Natural killer cell (primary cell): ENCODE results near the gene SEPTIN12. TPM values are rescaled to one million over a fixed set of nuclear protein-coding genes. Genes with fewer than 3 reads are reported as not detected.
A peak's percentile ranks its signal among the peaks of the same experiment; 100 is the strongest.

Experiments
- ATAC-seq, 3 donors: fragments of 150-1000 bp in 2 of 3; fragments of 200-7000 bp in 1 of 3; cut with Tn5 transposase; 1 replicate in 1 of 3; 2 replicates in 2 of 3; pipeline ENCODE4 v1.10.0; 2021; ENCODE audit warnings: mild to moderate bottlenecking in 2 of 3, moderate library complexity in 2 of 3
- DNase-seq, 2 donors: peaks; one replicate each; pipeline versions ENCODE4 v3.0.0 to v3.0.0-alpha.2; 2013 to 2021; ENCODE audit warnings: mixed read lengths in 1 of 2
- H3K27ac ChIP-seq: one replicate; pipeline ENCODE4 v1.5.1; 2013; ENCODE audit warnings: mild to moderate bottlenecking, low read length
- H3K27me3 ChIP-seq: one replicate; pipeline ENCODE4 v1.6.1; 2013; ENCODE audit warnings: low read length; ENCODE audit not compliant: control insufficient read depth, insufficient read depth
- H3K36me3 ChIP-seq: one replicate; pipeline ENCODE4 v1.6.1; 2013; ENCODE audit warnings: low read length; ENCODE audit not compliant: control insufficient read depth, insufficient read depth
- H3K4me1 ChIP-seq: one replicate; pipeline ENCODE4 v1.6.1; 2013; ENCODE audit warnings: low read length; ENCODE audit not compliant: control insufficient read depth, insufficient read depth
- H3K4me3 ChIP-seq: one replicate; pipeline ENCODE4 v1.5.1; 2013; ENCODE audit warnings: low read length
- H3K9me3 ChIP-seq: one replicate; pipeline ENCODE4 v1.6.1; 2013; ENCODE audit warnings: low read length; ENCODE audit not compliant: control insufficient read depth, insufficient read depth
- H3K27ac Mint-ChIP-seq, 2 donors: one replicate each; pipeline ENCODE4 v1.8.0; 2022; ENCODE audit warnings: mild to moderate bottlenecking in 2 of 2, mixed read lengths in 2 of 2, moderate library complexity in 1 of 2
- H3K27me3 Mint-ChIP-seq, 2 donors: one replicate each; pipeline ENCODE4 v1.8.0; 2022; ENCODE audit warnings: low read depth in 2 of 2, mixed read lengths in 2 of 2
- H3K36me3 Mint-ChIP-seq: one replicate; pipeline ENCODE4 v1.8.0; 2022; ENCODE audit warnings: mixed read lengths
- H3K4me1 Mint-ChIP-seq, 2 donors: one replicate each; pipeline ENCODE4 v1.8.0; 2022; ENCODE audit warnings: mixed read lengths in 2 of 2
- H3K4me3 Mint-ChIP-seq: one replicate; pipeline ENCODE4 v1.8.0; 2022; ENCODE audit warnings: mild to moderate bottlenecking, moderate library complexity, mixed read lengths
- H3K9me3 Mint-ChIP-seq, 2 donors: one replicate each; pipeline ENCODE4 v1.8.0; 2022; ENCODE audit warnings: mixed read lengths in 2 of 2
- CTCF ChIP-seq: fragments of 200-600 bp; IDR thresholded peaks from one replicate; pipeline ENCODE4 v1.8.0; 2022; ENCODE audit warnings: antibody characterized with exemption
- WGBS: methylation state at CpG from one replicate; pipeline ENCODE4 v1.1.7; 2013; ENCODE audit warnings: missing lambda C conversion rate; ENCODE audit not compliant: insufficient coverage; 5-methylcytosine and 5-hydroxymethylcytosine counted together
- intact Hi-C: fragments of 100-400 bp; cut with micrococcal nuclease; formaldehyde crosslinking; loops from one replicate; pipeline ENCODE4 v1.14.2; 2022
- total RNA-seq, 4 donors: library from RNA; stranded (reverse); fragments of 120-200 nt in 1 of 4; gene quantifications; one replicate each; pipeline versions ENCODE4 v1.2.3 to v1.2.4, GENCODE V29; 2013 to 2022

SEPTIN12 gene
- total RNA-seq, 3 donors from 2014 or later (not counting 1 experiment from before 2014, with no cell fraction given), result 0.59 TPM; not detected in 2

- H3K27ac Mint-ChIP-seq, result peak overlapping the region; percentile 86 to 88
- Histone ChIP-seq H3K4me3 (peak overlapping the region; percentile 69), H3K4me1 (peaks cover 38% of the 10 kb centered on the region), H3K27ac (peak overlapping the region; percentile 73), H3K36me3 (peaks cover 3% of the 10 kb centered on the region), H3K27me3 (no peaks in the 10 kb centered on the region), H3K9me3 (no peaks in the 10 kb centered on the region)
- peak overlapping the region; percentile 92 for H3K4me3 Mint-ChIP-seq
- no peaks in the 10 kb centered on the region for H3K27me3 Mint-ChIP-seq
- 6% methylated on average over 48 of the region's 48 CpGs for WGBS
- no peaks in the 10 kb centered on the region for H3K9me3 Mint-ChIP-seq
- intact Hi-C loops, result loop anchor here (1.0 to 5.0 kb wide), 4 partner anchors 34 to 516 kb away; partner anchors contain the start of genes ANKS3, DNAAF8, GLYR1 and UBN1
- H3K4me1 Mint-ChIP-seq, result peaks cover 30 to 34% of the 10 kb centered on the region in 2 donors
- TF ChIP-seq CTCF, result no peak
- ATAC-seq (peak; percentile 59 to 68 (median 65)), DNase-seq (peak; percentile 68 to 91)
- no peaks in the 10 kb centered on the region for H3K36me3 Mint-ChIP-seq
Observed at GRCh38 chr16:4768549-4769305, 19.4 kb downstream of the SEPTIN12 start.

GRCh38 chr16:4767872-4768548, 20.1 kb downstream of the SEPTIN12 start:
- 34% methylated on average over 14 of the region's 17 CpGs for WGBS
- no peaks in the 10 kb centered on the region for H3K27me3 Mint-ChIP-seq
- H3K36me3 ChIP-seq, result peaks cover 8% of the 10 kb centered on the region
- DNase-seq, result peak in 1 of 2 donors; percentile 48
- peak overlapping the region; percentile 92 for H3K4me3 Mint-ChIP-seq
- peak overlapping the region; percentile 69 for H3K4me3 ChIP-seq
- no peaks in the 10 kb centered on the region for H3K27me3 ChIP-seq
- H3K4me1 ChIP-seq, result peaks cover 38% of the 10 kb centered on the region
- intact Hi-C loops, result loop anchor here (1.0 to 5.0 kb wide), 4 partner anchors 33 to 516 kb away; partner anchors contain the start of genes ANKS3, DNAAF8, GLYR1 and UBN1
- peak overlapping the region; percentile 86 to 88 for H3K27ac Mint-ChIP-seq
- H3K27ac ChIP-seq, result peak overlapping the region; percentile 73
- H3K4me1 Mint-ChIP-seq, result peaks cover 30 to 34% of the 10 kb centered on the region in 2 donors
- H3K9me3 ChIP-seq, result no peaks in the 10 kb centered on the region
- no peak for TF ChIP-seq CTCF
- no peak for ATAC-seq
- no peaks in the 10 kb centered on the region for H3K9me3 Mint-ChIP-seq
- no peaks in the 10 kb centered on the region for H3K36me3 Mint-ChIP-seq

GRCh38 chr16:4766875-4767628, 21.1 kb downstream of the SEPTIN12 start, which contains the start of gene ZNF500:
TSS of gene ZNF500 (minus strand) at chr16:4767162. CDS start at chr16:4765978, 1,184 bp downstream.
- Histone ChIP-seq H3K27me3 (no peaks in the 10 kb centered on the region), H3K4me1 (peaks cover 38% of the 10 kb centered on the region), H3K36me3 (peaks cover 11% of the 10 kb centered on the region), H3K9me3 (no peaks in the 10 kb centered on the region), H3K4me3 (peak within 1 kb of the TSS; percentile 69), H3K27ac (peak within 1 kb of the TSS; percentile 73)
- Mint-ChIP-seq H3K27me3 (no peaks in the 10 kb centered on the region), H3K36me3 (no peaks in the 10 kb centered on the region), H3K27ac (peak within 1 kb of the TSS; percentile 86 to 88), H3K9me3 (no peaks in the 10 kb centered on the region), H3K4me3 (peak within 1 kb of the TSS; percentile 92), H3K4me1 (peaks cover 30 to 34% of the 10 kb centered on the region in 2 donors)
- no peak for TF ChIP-seq CTCF
- DNase-seq (peak; percentile 95 to 96), ATAC-seq (peak; percentile 93 to 97 (median 97))
- intact Hi-C loops, result loop anchor here (5.0 kb wide), 2 partner anchors 80 to 515 kb away; partner anchors contain the start of genes GLYR1 and UBN1
- 2% methylated on average over 72 of the region's 72 CpGs for WGBS
